ENCODE measurements around the gene ZFP62.

The ZFP62 gene

DNA sequence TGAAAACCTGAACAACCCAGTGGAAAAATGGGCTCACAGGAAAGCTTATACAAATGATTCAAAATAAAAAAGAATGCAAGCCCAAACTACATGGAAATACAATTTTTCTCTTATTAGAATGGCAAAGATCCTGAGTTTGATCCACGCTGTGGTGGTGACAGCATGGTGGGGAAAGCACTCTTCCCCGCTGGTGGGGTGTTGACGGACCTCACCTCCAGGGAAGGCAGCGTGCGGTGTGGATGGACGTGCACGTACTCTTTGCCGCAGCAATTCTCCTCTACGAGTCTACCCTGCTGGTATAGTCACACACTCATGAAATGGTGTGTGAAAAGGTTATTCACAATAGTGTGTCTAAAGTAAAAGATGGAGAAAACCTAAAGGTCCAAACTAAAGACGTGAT is 5.9 kb upstream of the ZFP62 start:
- no peak for DNase-seq

DNA sequence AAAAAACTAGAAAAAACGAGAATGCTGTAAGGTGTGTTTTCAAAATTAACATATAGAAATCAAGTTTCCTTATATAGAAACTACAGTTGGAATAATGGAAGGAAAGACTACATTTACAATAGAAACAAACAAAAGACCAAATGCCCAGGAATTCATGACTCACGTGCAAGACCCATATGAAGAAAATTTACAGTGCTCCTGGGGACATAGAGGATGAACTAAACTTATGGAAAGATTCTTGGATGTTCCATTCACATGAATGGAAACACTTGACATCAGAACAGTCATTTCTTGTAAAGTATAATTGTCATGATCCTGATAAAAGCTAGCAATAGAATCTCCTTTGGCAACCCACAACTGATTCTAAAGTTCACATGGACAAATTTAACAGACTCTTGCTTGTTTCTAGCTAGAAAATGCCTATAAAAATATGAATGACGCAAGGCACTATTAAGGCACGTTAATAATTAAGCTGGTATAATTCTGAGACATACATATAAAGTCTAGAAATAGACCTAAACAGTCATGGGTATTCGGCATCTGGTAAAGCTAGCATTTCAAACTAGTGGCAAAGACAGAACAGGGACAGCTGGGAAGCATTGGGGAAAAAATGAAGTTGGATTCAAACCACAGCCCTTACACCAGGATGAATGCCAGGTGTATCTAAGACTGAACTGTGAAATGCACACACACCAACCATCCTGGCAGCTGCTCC is 5.1 kb upstream of the ZFP62 start:
- DNase-seq, result no peak

DNA sequence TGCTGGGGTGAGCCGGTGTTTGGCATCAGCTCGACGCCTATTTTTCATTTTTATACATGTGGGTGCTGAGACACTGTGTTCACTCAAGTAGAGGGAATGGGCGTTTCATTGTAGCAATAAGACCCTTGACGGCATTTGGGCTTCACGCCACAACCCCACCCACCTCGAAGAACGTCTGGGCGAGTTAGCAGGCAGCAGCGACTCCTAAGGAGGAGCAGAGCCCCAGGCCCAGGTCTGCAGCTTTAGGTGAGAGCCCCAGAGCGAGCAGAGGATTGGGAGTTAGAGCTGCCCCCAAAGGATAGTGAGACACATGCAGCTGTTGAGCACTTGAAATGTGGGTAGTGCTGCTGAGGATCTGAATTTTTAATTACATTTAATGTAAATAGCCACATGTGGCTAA is 1.6 kb upstream of the ZFP62 start:
- no peak for DNase-seq

DNA sequence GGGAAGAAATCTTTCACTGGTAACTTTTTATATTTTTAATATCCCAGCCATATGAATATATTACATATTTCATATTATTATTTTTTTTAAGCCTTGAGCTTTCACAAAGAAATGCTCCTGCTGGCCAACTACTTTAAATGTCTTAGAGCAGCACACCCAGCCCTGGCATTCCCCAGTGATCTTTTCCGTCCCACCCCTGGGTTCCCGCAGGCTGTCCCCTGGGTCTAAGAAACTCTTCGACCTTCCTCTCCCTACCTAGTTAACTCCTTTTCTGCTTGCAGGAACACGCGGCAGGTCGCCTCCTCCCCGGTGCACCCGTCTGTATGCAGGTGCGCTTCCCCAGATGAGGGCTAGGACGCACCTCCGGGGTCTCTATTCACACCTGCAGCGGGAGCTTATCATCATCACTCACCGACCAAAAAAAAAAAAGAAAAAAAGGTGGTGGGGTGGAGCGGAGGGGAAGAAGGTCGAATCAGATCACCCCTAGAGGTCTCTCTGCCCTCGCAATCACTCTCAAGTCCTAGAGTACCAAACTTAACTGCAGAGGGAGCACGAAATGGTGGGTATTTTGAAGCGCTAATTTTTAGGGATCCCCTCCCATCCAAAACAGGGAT is 696 bp downstream of the ZFP62 start:
- peak; percentile 57 for DNase-seq

DNA sequence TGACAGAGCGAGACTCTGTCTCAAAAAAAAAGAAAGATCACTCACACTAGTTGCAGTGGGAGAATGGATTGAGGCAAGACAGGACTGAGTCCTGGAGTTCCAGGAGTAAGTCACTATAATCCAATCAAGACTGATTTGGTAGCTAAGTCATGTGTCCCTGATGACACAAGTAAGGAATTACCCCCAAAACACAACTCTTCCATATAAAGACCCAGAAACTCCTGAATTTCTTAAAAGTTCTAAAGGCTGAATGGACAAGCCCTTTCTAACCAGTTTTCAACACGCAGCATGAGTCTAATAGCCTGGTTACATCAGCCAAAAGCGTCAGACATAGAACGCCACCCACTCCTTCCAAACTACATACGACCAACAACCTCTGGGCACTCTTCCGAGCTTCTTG is 2.5 kb downstream of the ZFP62 start:
- DNase-seq, result no peak

DNA sequence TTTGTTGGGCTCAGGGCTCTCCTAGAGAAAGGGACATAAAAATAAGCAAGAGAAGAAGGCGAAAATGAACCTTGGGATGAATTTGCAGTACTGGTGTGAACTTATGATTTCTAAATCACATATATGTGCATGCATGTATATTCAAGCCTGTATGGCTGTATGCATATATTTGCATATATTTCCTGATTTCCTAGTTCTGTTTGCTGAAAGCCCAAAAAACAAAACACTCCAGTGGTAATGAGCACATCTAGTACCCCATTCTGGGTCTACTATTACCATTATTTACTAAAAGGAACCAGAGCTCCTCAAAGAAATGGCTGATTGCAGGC is 7.3 kb downstream of the ZFP62 start:
- DNase-seq, result no peak

DNA sequence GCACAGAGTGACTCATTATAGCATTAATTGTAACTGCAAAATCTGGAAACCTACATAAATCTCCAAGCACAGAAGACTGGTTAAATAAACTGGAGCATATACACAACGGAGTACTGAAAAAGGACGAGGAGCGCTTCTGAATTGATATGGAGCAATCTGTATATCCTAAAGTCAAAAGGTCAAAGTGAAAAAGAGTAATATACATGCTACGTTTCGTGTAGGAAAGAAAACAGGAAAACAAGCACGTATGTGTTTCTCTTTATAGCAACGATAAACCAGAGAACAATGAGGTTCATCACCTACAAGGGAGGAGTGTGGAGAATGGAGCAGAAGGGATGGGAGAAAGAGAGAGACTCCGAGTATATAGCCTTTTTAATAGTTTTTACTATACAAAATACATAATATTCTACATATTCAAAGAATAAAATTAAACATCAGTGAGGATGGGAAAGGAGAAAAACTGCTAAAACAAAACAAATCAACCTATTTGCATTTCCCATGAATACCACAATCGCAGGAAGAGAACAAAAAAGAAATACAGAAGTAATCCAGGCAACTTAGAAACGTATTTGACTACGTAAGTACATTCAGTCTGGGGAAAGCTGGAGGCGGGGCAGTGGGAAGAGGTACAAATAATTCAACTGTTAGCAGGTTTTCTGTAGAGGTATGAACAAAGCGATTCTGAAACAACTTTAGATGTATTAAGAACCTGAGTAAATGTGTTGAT is 7.8 kb downstream of the ZFP62 start:
- DNase-seq, result no peak

DNA sequence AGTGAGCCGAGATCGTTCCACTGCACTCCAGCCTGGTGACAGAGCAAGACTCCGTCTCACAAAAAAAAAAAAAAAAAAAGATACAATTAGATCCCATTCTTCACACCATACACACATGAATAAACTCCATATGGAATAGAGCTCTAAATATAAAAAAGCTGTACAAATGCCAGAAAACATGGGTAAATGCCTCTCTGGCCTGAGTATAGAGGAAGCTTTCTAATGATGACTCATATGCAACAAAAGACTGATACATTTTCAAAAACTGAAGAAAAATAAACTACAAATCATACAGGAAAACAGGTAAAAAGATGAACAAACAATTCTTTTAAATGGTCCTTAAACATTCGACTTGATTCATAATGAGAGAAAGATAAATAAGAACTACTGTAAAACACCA is 8.6 kb downstream of the ZFP62 start:
- DNase-seq, result no peak

DNA sequence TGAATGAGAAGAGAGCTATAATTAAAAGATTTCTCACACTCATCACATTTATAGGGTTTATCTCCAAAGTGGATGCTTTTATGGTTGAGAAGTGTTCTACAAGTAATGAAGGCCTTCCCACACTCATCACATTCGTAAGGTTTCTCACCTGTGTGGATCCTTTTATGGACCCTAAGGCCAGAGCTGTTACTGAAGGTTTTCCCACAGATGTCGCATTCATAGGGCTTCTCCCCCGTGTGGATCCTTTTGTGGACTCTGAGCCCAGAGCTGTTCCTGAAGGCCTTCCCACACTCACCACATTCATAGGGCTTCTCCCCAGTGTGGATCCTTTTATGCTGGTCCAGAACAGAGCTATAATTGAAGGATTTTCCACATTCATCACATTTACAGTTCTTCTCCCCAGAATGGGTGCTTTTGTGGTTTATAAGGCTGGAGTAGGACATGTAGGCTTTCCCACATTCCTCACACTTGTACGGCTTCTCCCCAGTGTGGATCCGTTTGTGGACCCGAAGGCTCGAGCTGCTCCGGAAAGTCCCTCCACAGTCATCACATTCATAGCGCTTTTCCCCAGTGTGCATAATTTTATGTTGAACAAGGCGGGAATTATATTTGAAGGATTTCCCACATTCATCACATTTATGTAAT is 10.5 kb downstream of the ZFP62 start:
- DNase-seq, result no peak

DNA sequence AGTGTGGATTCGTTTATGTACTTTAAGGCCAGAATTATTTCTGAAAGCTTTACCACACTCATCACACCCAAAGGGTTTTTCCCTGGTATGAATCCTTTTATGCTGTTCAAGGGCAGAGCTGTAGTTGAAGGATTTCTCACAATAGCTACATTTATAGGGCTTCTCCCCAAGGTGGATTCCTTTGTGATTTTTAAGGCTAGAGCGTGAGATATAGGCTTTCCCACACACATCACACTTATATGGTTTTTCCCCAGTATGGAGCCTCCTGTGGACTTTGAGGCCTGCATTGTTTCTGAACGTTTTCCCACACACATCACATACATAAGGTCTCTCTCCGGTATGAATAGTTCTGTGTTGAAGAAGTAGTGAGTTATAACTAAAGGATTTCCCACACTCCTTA is 11.2 kb downstream of the ZFP62 start:
- no peak for DNase-seq

DNA sequence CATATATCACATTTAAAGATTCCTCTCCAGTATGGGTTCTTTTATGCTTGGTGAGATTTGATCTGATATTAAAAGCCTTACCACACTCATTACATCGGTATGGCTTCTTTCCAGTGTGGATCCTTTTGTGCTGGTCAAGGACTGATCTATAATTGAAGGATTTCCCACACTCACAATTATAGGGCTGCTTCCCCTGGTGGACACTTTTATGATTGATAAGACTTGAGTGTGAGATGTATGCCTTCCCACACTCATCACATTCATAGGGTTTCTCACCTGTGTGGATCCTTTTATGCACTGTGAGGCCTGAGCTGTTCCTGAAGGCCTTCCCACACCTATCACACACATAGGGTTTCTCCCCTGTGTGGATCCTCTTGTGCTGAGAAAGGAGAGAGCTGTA is 12.2 kb downstream of the ZFP62 start:
- no peak for DNase-seq

DNA sequence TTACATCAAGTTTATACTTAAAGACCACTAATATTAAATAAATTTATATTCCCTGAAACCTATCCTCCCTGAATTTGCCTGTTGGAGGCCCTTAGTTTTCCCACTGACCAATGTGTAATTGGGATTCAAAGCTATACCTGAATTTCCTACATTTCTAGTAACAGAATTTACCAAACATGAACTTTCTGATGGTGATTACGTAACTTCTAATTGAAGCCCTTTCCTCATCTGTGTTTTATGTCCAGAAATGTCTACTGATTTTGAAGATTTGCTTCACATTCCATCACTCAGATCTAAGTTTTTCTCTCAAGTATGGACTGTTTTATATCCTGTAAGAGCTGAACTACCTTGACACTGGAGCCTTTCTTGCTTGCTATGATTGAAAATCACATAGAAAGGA is 12.8 kb downstream of the ZFP62 start:
- no peak for DNase-seq

DNA sequence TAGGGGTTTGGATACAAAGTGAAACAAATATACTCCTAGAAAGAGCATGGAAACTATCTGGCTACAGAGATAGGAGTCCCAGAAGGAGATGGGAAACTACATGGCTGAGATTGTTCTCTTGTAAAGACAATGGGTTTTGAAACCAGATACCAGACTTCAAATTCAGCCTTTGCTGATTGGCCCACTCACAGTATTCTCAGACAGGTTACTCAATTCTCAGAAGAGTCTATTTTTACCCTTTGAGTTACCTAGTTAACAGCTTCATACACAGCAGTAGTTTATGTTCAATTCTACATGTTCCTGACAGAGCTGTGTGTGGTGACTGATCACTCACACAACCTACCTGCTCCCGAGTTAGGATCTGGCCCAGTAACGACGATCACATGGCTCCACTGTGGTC is 14.1 kb downstream of the ZFP62 start:
- DNase-seq, result no peak

DNA sequence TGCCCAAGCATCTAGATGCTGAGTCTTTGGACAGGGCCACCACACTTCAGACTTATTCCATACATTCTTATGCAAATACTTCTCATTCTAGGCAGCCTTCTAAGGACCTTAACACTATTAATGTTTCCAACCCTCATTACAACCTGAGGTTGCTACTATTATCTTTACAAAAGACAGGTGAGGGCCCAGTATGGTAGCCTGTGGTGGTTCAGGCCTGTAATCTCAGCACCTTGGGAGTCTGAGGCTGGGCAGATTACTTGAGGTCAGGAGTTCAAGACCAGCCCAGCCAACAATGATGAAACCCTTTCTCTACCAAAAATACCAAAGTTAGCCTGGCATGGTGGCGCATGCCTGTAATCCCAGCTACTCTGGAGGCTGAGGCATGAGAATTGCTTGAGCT is 16.2 kb downstream of the ZFP62 start:
- DNase-seq, result no peak

DNA sequence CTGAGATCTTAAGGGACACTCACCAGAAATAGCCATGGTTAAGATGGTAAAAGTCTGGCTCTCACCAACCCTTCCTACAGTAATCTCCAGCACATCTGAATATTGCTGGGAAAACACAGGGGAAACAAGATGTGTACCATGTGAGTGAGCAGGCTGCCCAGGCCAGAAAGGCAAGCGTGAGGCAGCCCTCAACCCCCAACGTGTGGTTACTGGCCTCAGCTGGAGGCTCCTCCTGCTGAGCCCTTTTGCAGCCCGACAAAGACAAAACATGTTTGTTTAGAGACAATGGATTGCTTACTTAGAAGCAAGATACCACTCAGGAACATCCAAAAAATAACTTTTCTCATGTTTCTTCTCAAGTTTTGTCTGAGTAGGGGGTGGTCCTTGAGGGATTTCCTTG is 16.6 kb downstream of the ZFP62 start:
- DNase-seq, result no peak

DNA sequence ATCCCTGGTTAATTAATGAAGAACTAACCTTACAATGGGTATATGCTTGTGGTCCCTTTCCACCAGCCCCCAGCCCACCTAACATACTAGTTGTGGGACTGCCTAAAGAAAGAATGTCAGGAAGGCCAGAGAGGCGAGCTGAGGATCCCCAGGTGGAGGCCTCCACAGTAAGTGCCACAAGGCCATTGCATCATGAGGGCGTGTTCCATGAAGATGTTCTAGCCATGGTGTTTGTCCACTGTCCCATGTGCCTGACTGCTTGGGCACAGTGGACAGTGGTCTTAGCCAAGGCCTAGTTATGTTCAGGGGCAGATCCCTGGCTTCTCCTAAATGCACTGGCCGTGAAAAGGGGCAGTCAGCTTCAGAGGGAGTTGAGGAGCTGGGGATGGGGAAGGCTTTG is 21.1 kb downstream of the ZFP62 start:
- no peak for DNase-seq

DNA sequence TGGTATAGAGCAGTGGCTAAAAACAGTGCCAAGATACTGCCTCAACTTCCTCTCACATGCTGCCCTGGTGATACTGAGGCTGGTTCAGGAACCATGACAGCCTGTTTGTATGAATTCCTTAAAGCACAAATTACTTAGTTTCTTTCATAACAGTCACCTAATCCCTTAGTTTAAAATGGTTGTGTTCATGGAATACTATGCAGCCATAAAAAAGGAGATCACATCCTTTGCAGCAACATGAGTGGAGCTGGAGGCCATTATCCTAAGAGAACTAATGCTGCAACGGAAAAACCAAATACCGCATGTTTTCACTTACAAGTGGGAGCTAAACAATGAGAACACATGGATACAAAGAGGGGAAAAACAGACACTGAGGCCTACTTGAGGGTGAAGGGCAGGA is 21.8 kb downstream of the ZFP62 start:
- no peak for DNase-seq

DNA sequence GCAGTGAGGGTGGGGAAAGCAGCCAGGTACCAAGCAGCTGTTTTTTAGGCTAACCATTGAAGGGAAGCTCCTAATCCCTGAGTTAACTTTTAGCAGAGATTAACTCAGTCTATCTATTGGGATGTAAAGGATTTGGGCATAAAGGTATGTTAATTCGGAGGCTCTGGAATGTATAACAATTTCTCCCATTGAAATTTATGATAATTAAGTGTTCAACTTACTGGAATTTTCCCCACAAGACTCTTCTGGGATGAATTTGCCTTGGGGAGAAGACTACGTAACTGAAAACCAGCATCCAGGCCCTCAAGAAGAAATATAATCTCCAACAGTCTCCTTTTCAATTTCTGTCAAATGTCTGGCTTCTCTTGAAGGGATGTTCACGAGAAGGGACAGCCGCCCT is 23.6 kb downstream of the ZFP62 start:
- DNase-seq, result no peak

DNA sequence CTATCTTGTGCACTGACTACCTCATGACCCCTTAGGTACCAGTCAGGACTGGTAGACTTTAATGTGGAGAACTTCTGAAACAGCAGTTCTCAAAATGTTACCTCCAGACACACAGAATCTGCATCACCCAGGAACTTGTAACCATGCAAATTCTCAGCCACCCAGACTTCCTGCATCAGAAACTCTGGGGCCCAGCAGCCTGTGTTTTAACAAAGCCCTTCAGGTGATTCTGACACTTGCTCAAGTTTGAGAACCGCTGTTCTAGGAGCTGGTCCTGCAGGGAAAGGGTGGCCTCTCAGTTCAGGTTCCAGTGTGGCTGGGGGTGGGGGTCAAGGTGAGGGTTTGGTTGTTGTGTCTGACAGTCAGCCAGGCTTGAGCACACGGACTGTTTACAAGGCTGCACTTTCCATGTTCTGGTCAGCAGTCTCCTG is 28.4 kb downstream of the ZFP62 start:
- no peak for DNase-seq

DNA sequence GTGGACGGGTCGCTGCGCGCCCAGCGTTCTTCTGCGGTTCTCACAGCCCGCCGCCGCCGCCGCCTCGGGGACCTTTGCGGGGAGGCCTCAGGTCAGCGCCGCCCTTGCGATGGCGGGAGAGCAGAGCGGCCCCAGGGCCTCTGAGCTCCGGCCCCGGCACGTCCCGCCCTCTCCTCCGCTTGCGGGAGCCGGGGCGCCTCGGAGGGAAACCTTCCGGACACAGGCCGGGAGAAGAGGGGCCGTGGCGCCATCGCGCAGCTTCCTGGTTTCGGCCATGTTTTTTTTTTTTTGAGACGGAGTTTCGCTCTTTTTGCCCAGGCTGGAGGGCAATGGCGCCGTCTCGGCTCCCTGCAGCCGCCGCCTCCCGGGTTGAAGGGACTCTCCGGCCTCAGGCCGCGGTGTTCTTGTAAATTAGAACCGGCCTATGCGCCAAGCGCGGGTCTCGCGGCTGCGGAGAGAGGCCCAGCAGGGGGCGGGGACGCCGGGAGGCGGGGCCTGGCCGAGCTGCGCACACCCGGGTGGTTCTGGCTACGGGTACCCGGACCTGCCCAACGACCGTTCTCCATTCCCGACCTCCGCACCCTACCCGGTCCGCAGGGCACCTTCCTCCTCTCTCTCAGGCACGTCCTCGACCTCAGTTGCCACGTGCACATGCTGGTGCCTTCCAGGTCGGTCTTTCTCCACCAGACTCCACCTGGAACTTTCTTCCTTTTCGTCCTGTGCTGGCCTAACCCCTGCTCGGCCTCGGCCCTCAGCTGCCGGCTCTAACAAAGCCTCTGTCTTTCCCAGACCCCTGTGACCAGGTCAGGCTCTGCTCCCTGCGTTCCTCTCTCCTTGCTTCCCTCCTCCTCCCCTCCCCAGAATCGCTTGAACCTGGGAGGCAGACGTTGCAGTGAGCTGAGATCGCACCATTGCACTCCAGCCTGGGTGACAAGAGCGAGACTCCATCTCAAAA is 29.7 kb downstream of the ZFP62 start:
- DNase-seq, result no peak

DNA sequence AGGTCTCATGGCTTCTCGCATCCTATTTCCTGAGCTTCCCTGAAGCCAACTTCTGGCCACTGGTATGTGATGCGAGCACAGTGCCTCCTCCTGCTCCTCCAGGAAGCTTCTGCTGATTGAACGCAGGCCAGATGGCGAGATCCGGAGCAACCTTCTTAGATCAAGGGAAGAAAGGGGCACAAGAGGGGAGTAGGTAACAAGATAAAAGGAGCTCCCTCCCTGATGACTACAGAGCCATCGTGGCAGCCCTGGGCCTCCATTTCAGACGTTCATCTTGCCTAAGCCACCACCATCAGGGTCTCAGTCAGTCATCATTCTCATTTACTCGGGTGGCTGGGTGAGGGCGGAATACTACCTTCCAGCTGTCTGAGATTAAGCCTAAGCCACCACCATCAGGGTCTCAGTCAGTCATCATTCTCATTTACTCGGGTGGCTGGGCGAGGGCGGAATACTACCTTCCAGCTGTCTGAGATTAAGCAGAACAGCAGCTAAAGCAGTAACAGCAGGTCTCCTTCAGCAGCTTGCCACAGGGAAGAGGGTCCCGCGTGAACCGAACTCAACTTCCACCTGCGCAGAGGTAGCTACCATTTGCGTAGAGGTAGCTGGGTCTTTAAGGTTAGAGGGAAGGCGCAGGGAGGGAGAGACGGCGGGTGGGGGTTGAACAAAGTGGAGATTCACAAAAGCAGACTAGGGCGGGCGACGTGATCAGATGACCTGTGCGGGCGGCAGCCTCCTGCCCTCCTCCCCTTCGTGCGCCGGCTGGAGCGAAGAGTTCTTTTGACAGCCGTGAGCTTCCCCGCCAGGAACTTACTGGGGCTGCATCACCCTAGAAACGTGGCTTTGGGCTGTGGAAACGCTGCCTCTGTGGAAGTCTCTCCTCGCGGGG is 30.6 kb downstream of the ZFP62 start:
- DNase-seq, result no peak

DNA sequence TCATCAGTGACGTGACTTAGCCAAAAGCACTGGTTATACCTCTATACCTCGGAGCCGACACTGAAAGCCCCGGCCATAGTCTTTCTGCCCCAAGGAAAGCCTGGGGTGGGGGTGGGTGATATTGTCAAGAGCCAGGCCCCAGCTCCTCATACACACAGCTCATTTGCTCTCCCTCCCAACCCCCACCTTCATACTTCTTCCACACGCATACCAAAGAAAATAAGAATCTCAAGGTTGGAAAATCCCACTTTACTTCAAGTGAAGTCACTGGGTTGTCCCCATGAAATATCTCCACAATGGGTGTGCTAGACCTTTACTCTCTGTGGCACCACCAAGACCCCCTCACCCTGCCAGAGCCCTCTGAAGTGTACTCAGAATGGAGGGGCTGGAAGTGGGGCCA is 31.4 kb downstream of the ZFP62 start:
- DNase-seq, result no peak

Data from DMS 273 treated with DMSO at 0.1 percent for 48 hours (cell line).